GM21825 (cell line): ENCODE results near the gene LRRC2.

Source experiments
- ATAC-seq: cut with Tn5 transposase; IDR thresholded peaks from one replicate; pipeline ENCODE4 v1.9.1; 2021; ENCODE audit warnings: mild to moderate bottlenecking, moderate library complexity; ENCODE audit not compliant: unreplicated experiment

The LRRC2 gene

DNA sequence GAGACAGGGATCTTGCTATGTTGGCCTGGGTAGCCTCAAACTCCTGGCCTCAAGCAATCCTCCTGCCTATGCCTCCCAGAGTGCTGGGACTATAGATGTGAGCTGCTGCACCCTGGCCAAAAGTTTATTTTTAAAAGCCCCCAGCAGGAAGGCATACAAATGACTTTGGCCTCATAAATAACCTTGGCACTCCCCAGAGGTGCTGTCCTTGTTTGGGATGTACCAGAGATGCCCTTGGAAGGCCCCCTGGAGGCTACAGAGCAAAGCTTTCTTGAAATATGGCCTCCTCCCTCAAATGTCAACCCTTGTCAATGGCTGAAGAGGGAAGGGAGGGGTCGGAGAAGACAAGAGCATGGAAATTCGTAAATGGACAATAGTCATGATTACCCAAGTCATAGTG is 82.3 kb downstream of the LRRC2 start:
- ATAC-seq = no peak

DNA sequence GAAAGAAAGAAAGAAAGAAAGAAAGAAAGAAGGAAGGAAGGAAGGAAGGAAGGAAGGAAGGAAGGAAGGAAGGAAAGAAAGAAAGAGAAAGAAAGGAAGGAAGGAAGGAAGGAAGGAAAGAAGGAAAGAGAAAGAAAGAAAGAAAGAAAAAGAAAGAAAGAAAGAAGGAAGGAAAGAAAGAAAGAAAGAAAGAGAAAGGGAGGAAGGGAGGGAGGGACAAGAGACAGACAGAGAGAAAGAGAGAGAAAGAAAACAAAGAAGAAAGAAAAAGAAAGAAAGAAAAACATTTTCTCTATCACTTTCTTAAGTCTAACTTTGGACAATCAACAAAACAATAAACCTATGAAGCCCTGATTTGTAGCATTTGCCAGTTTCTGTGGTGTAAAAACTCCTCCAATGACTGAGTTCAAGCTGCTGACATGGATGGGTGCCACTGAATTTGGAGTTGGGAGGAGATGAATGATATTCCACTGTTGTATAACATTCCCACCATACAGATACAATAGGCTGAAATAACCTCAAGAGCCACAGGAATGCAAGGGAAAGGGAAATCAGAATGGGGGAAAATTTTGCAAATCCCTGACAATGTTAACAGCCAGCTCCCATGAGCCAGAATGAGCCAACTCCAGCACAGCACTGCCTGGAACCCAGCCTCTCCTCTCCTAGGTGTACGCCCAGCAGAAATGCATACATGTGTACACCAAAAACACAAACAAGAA is 83.3 kb downstream of the LRRC2 start:
- no peak for ATAC-seq

GRCh38 chr3:46481636-46482035 is 84.5 kb downstream of the LRRC2 start:
- ATAC-seq = no peak

DNA sequence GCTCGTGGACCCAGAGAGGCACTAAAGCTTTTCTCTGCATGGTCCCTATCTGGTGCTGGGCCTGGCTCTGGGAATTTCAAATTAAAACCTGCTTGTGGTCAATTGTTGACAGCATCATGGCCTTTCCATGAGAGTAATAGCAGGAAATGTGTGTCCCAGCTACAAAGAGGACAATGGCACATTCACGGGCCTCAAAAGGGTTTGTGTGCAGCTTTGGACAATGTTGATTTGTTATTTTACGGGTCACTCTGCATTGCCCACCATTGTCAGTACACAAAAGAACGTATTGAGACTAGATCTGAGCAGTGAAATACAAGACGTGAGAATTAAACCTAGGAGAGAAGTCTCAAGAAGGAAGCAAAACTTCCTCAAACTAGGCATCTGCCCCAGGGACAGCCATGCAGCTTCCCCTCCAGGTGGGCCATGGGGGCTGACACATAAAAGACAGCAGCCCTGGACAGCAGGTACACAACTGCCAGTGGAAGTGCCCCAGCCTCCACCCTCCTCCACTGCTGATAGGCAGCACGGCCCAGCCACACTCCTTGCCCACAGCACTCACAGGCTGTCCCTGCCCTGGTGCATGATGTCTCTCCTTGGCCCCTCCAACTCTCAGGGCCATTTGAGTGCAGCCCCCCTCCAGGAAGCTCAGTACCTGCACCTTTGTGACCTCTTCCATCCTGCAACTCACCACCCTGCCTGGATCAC is 85.5 kb downstream of the LRRC2 start:
- no peak for ATAC-seq

DNA sequence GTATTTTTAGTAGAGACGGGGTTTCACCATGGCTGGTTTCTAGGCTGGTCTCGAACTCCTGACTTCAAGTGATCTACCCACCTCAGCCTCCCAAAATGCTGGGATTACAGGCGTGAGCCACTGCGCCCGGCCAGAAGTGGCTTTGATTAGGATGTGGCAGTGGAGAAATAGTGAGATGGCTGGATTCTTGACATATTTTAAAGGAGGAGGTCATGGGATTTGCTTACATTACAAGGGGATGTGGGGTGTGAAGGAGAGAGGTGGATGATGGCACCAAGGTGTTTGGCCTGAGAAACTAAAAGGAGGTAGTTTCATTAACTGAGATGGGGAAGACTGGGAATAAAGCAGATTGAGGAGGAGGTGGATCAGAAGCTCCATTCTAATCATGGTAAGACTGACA is 86.4 kb downstream of the LRRC2 start:
- no peak for ATAC-seq

DNA sequence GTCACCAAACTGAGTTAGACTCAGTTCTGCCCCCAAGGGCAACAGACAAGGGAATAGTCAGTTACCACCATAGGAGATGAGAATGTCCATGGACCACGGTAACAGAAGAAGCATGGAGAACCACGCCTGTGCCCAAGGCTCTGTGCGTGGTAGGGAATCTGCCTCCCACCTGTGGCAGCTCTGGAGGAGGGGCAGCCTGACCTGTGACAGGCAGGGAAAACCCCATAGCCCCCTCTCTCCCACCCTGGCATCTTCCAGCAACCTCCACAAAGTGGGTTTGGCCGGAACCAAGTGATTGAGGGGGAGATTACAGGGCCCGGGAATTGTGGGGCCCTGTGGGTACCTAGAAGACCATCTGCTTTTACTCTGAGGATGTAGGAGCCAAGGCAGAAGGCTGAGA is 87.1 kb downstream of the LRRC2 start:
- no peak for ATAC-seq

DNA sequence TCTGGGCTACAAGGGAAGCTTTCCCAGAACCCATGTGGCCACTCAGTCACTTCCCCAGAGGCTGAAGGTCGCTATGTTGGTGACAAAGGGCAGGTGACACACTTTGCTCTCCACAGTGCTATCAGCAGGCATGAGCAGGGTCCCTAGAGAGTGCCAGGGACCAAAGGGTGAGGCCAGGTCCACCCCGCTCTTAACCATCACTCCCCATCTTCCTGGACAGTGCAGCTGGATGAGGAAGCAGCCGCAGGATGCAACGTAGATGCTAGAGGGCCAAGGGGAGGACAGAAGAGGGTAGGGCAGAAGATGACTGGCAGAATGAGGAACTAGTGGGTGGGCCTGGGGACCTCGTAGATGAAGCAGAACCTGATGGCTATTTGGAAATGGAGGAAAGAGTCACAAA is 87.8 kb downstream of the LRRC2 start:
- ATAC-seq = no peak

GRCh38 chr3:46477756-46478155 is 88.3 kb downstream of the LRRC2 start:
- no peak for ATAC-seq

DNA sequence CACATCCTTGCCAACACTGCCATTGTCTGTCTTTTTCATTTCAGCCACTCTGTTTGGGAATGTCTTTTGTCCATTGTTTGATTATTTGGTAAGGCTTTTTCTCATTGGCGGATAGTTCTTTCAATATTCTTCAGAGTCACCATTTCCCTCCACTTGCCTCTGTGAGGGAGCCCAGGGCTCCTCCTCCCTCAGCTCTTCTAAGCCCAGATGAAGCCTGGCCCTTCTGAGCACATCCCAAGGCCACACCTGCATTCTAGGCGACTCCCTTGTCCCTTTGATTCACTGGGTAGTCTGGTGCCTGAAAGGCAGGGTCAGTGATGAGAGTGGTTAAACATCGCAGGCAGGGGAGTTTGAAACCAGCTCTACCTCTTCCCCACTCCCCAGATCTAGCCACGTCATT is 89.0 kb downstream of the LRRC2 start:
- no peak for ATAC-seq

DNA sequence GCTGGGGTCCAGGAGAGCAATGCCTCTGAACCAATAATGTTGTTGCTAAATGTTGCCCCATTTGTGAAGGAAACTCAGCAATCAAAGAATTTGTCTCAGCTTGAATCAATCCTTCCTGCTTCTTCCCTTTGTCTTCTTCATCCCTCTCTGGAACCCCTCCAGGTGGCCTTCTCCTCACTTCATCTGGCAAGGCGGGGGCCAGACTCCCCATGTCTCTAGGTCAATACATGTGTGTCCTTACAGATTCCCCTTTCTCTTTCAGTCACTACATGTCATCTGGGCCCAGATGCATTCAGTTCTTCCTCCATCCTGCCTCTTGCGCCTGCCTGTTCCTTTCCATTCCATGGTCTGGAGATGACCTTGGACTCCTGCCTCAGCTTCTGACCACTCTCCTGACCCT is 93.4 kb downstream of the LRRC2 start:
- no peak for ATAC-seq

GRCh38 chr3:46471371-46471914 is 94.7 kb downstream of the LRRC2 start:
- no peak for ATAC-seq

GRCh38 chr3:46470831-46471230 is 95.3 kb downstream of the LRRC2 start:
- no peak for ATAC-seq

DNA sequence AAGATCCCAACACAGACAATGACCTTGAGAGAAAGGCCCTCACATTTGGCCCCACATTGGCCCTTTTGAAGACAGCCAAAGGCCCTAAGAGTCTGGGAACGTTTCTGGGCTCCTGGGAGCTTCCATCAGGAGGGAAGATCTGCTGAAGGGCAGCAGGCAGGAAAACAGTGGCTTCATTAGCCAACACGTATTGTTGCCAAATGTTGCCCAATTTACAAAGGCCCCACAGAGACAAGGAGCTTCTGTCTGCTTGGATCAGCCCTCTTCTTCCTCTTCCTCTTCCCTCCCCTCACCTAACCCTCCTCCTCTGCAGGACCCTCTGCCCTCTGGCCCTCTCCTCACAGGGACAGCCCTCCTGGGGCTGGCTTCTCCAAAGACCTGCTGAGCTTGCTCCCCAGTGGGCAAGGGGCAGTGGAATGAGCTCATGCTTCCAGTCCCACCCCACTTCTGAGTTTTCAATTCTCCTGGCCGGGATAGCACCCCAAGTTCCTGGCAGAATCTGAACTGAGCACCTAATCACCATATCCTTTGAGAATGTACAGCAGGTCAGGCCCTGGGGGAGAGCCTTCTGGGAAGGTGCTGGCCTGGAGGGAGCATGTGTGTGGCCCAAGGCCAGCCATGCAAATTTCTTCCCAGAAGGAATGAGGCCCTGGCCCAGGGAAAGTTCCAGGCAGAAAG is 96.3 kb downstream of the LRRC2 start:
- no peak for ATAC-seq

GRCh38 chr3:46468753-46469600 is 97.1 kb downstream of the LRRC2 start:
- ATAC-seq = no peak

- ATAC-seq = no peak
These were observed 98.5 kb downstream of the LRRC2 start for GRCh38 chr3:46467562-46467961.

- no peak for ATAC-seq
These were observed 99.2 kb downstream of the LRRC2 start for GRCh38 chr3:46466871-46467403.

DNA sequence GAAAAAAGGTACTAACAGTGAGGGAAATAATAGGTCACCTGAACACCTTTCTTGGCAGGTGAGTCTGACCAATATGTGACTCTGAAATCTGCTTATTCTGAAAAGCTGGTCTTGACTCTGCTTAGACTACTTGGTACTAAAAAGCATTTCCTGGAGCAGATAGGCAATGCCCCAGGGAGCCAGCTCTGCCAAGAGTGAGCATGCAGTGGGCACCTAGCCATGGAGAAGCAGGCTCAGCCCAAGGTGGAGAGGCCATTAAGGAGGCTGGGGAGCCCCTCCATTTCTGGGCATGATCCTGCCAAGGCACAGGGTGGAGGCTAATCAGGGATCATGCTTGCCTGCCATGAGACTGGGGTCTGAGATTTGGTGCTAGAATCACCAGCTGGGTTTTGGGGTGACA is 99.8 kb downstream of the LRRC2 start:
- ATAC-seq = no peak
